ENCODE results near the gene DDTL.

The DDTL gene

GRCh38 chr22:24007253-24008021 is 40.7 kb downstream of the DDTL start:
- no peak for DNase-seq

- DNase-seq, result no peak
Measured at GRCh38 chr22:24008022-24008283, 41.3 kb downstream of the DDTL start.

GRCh38 chr22:24008381-24009226 is 41.9 kb downstream of the DDTL start:
- DNase-seq, result no peak

GRCh38 chr22:24009227-24010017 is 42.7 kb downstream of the DDTL start:
- no peak for DNase-seq

- no peak for DNase-seq
Measured at GRCh38 chr22:24010018-24010391, 43.3 kb downstream of the DDTL start.

GRCh38 chr22:24011735-24012068 is 45.0 kb downstream of the DDTL start:
- no peak for DNase-seq

- DNase-seq, result no peak
Measured at GRCh38 chr22:24016156-24016555, 49.5 kb downstream of the DDTL start.

GRCh38 chr22:24021304-24021703 is 54.6 kb downstream of the DDTL start:
- DNase-seq, result no peak
